HTR-8/SVneo (cell line): ENCODE results near the gene KRTAP12-4.
A peak's percentile ranks its signal among the peaks of the same experiment; 100 is the strongest.
"Not testable (repeated sequence)": the region's sequence is repeated elsewhere in the genome, so short reads cannot be mapped to it uniquely, and the experiment has no call there.

ENCODE experiments used
- DNase-seq: peaks from one replicate; pipeline ENCODE4 v3.0.0; 2011; ENCODE audit warnings: low spot score, mixed read lengths; ENCODE audit not compliant: insufficient read length
- FAIRE-seq: peaks from 2 replicates; lab custom pipeline; 2011; peaks lifted over from hg19 to GRCh38; lab: Jason Lieb, UNC

The KRTAP12-4 gene

GRCh38 chr21:44658541-44658910, 4.1 kb upstream of the KRTAP12-4 start:
- FAIRE-seq = no peak
- no peak for DNase-seq

GRCh38 chr21:44657635-44658540, 3.4 kb upstream of the KRTAP12-4 start, which contains the start of gene KRTAP12-3:
Gene KRTAP12-3, plus strand, starts transcription at chr21:44657932. Its CDS starts 48 bp downstream, at chr21:44657980.
- DNase-seq = no peak
- no peak for FAIRE-seq

GRCh38 chr21:44656868-44657267, 2.4 kb upstream of the KRTAP12-4 start:
- DNase-seq (no peak), FAIRE-seq (no peak)

- FAIRE-seq (no peak), DNase-seq (no peak)
Measured at GRCh38 chr21:44653656-44654575, 543 bp downstream of the KRTAP12-4 start.

GRCh38 chr21:44653123-44653522, 1.3 kb downstream of the KRTAP12-4 start:
- DNase-seq (no peak), FAIRE-seq (no peak)

- DNase-seq (no peak), FAIRE-seq (no peak)
Measured at GRCh38 chr21:44650973-44651675, 3.3 kb downstream of the KRTAP12-4 start.

- FAIRE-seq (no peak), DNase-seq (no peak)
Measured at GRCh38 chr21:44650265-44650972, 4.0 kb downstream of the KRTAP12-4 start.

GRCh38 chr21:44649521-44650100, 4.8 kb downstream of the KRTAP12-4 start:
- no peak for FAIRE-seq

GRCh38 chr21:44648557-44649311, 5.7 kb downstream of the KRTAP12-4 start:
- no peak for DNase-seq
- no peak for FAIRE-seq

More at GRCh38 chr21:44649521-44650100, 4.8 kb downstream of the KRTAP12-4 start:
- DNase-seq = no peak

- DNase-seq = no peak
- no peak for FAIRE-seq
Measured at GRCh38 chr21:44647222-44647552, 7.3 kb downstream of the KRTAP12-4 start.

- DNase-seq = not testable (repeated sequence)
- peak; percentile 9 for FAIRE-seq
Measured at GRCh38 chr21:44646366-44647221, 7.9 kb downstream of the KRTAP12-4 start, which contains the start of gene KRTAP10-11. Gene KRTAP10-11, plus strand, starts transcription at chr21:44646414. Its CDS starts 45 bp downstream, at chr21:44646459.

- DNase-seq (no peak), FAIRE-seq (no peak)
Measured at GRCh38 chr21:44644878-44645277, 9.6 kb downstream of the KRTAP12-4 start.

GRCh38 chr21:44643741-44644310, 10.6 kb downstream of the KRTAP12-4 start:
- FAIRE-seq = no peak
- no peak for DNase-seq

- DNase-seq (no peak), FAIRE-seq (no peak)
Measured at GRCh38 chr21:44640761-44641160, 13.7 kb downstream of the KRTAP12-4 start.

- DNase-seq (no peak), FAIRE-seq (no peak)
Measured at GRCh38 chr21:44639331-44639655, 15.2 kb downstream of the KRTAP12-4 start.

- not testable (repeated sequence) for FAIRE-seq, DNase-seq
Measured at GRCh38 chr21:44638506-44639330, 15.7 kb downstream of the KRTAP12-4 start.
